ENCODE measurements around the gene TIAL1.
"Not testable (repeated sequence)": the region's sequence is repeated elsewhere in the genome, so short reads cannot be mapped to it uniquely, and the experiment has no call there.

The TIAL1 gene

DNA sequence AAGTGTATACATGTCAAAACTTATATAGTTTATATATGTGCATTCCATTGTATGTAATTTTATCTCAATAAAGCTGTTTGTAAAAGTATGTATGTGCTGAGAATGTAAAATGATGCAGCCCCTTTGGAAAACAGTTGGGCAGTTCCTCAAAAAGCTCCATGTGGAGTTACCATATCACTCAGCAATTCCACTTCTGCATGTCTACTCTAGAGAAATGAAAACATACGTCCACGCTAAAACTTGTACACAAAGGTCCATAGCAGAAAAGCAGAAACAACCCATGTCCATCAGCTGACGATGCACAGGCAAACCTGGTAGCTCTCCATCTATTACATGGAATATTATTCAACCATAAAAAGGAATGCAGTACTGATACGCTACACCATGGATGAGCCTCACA is 45.9 kb downstream of the TIAL1 start:
- in situ Hi-C loops (cut with MboI; ENCODE audit: low sequenced_read_pairs): no loop called here

DNA sequence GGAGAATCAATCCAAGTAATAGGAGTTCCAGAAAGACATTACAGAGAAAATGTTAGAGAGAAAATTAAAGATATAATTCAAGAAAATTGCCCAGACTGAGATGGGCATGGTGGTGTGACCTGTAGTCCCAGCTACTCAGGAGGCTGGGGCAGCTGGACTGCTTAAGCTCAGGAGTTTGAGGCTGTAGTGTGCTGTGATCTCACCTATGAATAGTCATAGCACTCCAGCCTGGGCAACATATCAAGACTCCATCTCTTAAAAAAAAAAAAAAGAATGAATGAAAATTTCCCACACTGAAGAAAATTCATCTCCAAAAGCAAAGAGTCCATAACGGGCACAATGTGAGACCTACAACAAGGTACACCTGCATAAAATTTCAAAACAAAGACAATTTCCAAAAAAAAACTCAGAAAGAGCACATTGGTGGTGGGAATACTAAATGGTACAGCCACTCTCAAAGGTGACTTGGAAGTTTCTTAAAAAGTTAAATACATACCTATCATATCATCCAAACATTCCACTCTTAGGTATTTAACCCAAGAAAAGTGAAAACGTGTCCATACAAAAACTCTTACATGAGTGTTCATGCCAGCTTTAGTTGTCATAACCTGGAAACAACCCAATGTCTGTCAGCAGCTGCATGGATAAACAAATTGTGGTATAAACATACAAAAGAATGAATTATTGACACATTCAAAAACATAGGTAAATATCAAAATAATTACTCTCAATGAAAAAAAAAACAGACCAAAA is 47.3 kb downstream of the TIAL1 start:
- in situ Hi-C loops (cut with MboI; ENCODE audit: low sequenced_read_pairs): no loop called here

DNA sequence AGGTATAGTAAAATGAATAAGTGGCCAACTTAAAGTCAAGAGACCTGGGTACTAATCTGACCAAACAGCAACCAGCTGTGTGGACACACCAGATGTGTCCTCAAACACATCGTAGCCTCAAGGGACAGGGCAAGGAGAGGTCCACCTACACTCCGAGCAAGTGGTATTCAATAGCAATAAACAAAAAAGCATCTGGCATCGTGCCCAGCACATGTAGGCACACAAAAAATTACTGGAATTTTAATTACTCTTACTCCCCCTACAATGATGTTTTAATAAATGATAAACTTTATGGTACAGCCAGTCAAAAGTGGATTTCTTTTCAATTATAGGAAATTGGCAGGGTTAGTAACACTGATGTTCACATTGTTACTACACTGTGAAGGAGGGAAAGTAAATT is 50.8 kb downstream of the TIAL1 start:
- in situ Hi-C loops (cut with MboI; ENCODE audit: low sequenced_read_pairs): no loop called here

GRCh38 chr10:119545310-119545709 is 51.5 kb downstream of the TIAL1 start:
- in situ Hi-C loops (cut with MboI; ENCODE audit: low sequenced_read_pairs): no loop called here

DNA sequence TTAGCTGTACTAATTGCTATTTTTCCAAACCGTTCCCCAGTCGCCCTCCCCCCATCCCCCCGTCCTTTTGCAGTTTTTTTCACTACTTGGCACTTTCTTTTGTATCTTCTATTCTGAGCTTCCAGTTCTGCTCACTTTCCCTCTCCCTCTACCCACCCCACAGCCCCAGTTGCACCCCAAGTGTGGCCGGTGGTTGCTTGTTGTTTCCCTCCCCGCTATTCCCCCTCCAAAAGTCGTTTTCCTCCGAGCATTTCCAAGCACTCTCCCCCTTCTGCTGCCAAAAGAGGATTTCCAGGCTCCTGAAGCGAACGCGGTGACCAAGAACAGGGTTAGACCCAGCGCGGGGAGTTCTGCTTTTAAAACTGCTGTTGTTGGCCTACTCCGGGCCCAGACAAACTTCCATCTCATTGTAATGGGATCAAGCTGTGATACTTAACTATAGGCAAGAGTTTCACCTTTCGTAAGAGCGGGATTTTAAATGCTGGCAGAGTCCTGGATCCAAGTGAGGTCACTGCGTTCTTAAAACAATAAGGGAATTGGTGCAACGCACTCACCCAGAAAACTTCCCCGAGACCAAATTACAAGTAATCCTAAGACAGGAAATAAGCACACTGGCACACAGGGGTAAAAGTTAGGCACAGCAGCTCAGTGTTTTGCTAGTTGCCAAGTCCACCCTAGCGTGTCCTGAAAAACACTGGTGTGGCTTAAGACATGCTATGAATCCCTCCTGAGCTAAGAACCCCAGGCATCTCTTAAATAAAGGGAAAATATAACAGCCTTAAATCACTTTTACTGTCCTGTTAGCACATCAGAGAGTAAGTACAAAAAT is 52.7 kb downstream of the TIAL1 start:
- in situ Hi-C loops (cut with MboI; ENCODE audit: low sequenced_read_pairs): no loop called here

DNA sequence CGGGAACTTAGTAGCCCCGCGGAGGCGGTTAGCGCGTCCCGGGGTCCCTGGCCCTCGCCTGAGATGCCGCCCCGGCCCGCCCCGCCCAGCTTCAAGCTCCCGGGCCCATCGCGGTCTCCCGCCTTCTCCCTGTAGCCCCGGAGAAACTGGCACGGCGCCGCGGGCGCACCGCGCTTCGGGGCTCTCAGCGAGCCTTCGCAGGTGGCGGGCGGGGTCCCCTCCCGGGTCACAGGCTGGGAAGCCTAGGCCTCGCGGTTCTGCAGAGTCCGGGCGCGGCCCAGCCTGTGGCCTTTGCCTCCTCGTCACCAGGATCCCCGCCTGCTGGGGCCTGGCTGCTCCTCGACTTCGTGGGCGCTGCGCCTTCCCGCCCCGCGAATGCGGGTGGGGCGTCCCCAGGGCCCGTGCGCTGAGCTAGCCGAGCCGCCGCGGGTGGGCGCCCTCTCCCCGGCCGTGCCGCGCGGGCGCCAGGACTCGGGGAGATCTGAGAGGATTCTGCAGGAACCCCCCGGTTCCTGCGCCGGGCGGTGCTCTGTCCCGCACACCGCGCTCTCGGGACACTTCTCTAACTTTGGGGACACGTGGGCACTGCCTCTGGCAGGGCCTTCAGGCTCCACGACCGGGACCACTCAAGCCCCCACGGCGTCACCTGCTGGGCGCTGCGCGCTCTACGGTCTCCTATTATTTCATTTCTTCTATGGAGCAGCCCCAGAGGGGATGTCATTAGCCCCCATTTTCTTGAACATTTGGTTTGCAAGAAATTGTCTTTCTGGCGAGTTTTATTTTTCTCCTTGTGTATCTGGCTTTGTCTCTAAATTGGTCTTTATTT is 53.6 kb downstream of the TIAL1 start:
- in situ Hi-C loops (cut with MboI; ENCODE audit: low sequenced_read_pairs): no loop called here

GRCh38 chr10:119542357-119542987 is 54.3 kb downstream of the TIAL1 start, which contains the start of gene RGS10:
RGS10 (minus strand) TSS chr10:119542719; CDS start chr10:119542638, 81 bp downstream.
- in situ Hi-C loops (cut with MboI; ENCODE audit: low sequenced_read_pairs): no loop called here

DNA sequence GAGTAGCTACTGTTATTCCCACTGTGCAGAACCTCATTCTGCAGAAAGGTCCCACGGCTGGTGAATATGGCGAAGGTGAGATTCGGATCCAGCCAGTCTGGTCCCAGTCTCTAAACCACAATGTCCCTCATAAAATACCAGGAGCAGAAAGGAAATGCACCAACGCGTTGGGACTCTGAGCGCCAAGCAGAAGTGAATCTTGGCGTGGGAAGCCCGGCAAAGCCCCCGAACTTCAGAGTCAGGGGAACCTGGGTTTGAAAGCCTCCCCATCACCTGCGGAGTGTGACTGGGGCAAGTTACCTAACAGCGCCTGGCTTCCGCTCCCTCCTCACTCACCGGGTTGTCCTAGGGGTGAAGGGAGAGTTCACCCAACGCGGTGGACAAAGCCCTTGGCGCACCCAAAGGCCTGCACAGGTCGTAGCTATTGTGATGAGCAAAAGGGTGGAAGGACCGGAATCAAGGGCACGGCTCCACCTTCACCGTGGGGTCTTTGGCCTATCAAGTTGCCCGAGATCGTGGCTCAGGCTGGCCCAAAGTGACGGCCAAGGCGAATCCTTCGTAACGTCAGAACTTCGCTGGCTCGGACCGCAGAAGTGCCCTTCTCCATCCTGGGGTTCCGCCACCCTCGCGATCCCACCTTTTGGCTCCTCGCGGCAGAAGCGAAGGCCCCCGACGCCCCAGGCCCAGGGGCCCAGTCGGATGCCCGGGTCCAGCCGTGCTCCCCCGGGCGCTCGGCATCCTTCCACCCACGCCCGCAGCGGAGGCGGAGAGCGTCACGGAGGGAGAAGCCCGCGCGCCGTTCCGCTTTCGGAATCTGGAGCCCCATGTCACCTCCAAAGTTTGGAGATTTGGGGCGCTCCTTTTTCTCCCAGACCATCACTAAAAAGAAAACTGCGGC is 55.1 kb downstream of the TIAL1 start:
- in situ Hi-C loops (cut with MboI; ENCODE audit: low sequenced_read_pairs): no loop called here

GRCh38 chr10:119541046-119541445 is 55.7 kb downstream of the TIAL1 start:
- in situ Hi-C loops (cut with MboI; ENCODE audit: low sequenced_read_pairs): no loop called here

DNA sequence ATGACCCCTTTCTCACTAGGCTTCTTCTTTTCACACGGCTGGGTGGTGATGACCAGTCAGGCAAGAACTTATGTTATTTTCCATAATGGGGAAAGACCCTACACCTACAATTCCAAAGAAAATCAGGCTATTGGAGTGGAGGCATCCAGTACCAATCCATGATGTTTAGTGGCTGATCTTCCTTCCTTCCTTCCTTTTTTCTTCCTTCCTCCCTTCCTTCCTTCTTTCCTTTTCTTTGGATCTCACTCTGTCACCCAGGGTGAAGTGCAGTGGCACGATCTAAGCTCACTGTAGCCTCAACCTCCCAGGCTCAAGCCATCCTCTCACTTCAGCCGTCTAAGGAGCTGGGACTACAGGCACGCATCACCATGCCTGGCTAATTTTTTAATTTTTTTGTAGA is 56.7 kb downstream of the TIAL1 start:
- in situ Hi-C loops (cut with MboI; ENCODE audit: low sequenced_read_pairs): no loop called here

DNA sequence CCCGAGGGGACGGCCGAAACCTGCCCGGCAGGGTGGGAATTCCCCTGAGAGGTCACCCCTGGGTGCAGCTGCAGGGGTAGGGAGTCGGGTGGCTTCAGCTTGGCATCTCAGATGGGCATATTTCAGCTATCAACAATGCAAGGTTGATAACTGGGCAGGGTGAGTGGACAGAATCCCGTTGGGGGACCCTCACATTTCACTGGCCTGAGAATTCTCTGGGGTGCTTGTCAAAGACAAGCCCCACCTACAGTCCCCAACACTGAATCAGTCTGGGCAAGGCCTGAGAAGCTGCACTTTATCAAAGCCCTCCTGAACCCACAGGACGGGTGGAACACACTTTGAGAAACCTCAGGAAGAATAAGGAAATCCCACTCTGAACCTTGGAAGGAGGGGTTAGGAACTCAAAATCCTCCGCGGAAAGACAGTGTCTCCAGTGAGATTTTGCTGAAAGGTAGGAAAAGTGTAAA is 57.4 kb downstream of the TIAL1 start:
- in situ Hi-C loops (cut with MboI; ENCODE audit: low sequenced_read_pairs): no loop called here

DNA sequence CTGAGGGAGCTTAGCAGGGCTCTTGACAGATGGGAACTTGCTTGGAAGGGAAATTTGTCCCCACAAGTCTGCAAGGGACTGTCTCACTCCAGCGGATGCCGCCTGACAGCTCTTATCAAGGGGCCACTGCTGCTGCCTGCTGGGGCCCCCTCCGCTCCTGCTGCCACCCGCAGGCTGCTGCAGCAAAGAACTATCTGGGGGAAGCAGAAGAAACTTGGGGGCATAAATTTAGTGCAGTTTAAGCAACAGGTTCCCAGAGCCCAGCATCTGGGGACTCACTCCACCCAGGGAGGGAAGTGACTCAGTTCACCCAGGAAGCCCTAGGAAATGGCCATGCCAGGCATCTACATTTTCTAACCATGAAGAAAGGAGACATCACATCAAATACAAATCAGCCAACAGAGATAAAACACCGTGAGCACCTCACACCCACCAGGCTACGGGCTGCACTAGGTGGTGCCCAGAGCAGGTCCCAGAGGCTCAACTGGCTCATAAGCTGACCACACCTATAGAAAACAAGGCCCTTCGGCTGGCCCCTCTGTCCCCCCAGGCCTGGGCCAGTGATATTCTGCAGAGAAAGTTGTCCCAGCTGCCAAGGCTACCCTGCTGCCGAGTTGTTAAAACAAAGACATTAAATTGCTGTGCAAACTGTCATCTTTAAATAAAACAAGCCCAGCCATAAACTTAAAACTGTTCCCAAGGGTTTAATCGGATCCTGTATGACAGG is 58.0 kb downstream of the TIAL1 start:
- in situ Hi-C loops (cut with MboI; ENCODE audit: low sequenced_read_pairs): no loop called here

- in situ Hi-C loops (cut with MboI; ENCODE audit: low sequenced_read_pairs): no loop called here
Measured at GRCh38 chr10:119537953-119538630, 58.7 kb downstream of the TIAL1 start.

- in situ Hi-C loops (cut with MboI; ENCODE audit: low sequenced_read_pairs): no loop called here
Measured at GRCh38 chr10:119536508-119537025, 60.2 kb downstream of the TIAL1 start.

- in situ Hi-C loops (cut with MboI; ENCODE audit: low sequenced_read_pairs): no loop called here
Measured at GRCh38 chr10:119535837-119536507, 60.8 kb downstream of the TIAL1 start.

- in situ Hi-C loops (cut with MboI; ENCODE audit: low sequenced_read_pairs): no loop called here
Measured at GRCh38 chr10:119535305-119535704, 61.5 kb downstream of the TIAL1 start.

GRCh38 chr10:119533473-119533872 is 63.3 kb downstream of the TIAL1 start:
- in situ Hi-C loops (cut with MboI; ENCODE audit: low sequenced_read_pairs): no loop called here

DNA sequence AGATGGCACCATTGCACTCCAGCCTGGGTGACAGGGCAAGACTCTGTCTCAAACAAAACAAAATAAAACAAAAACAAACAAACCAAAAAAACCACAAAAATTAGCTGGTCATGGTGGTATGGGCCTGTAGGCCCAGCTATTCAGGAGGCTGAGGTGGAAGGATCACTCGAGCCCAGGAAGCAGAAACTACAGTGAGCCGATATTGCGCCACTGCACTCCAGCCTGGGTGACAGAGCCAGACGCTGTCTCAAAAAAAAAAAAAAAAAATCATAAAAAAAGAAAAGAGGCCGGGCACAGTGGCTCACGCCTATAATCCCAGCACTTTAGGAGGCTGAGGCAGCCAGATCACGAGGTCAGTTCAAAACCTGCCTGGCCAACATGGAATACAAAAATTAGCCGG is 64.0 kb downstream of the TIAL1 start:
- in situ Hi-C loops (cut with MboI; ENCODE audit: low sequenced_read_pairs): not testable (repeated sequence)
